ENCODE results near the gene LIN28B.
"Not testable (repeated sequence)": the region's sequence is repeated elsewhere in the genome, so short reads cannot be mapped to it uniquely, and the experiment has no call there.

Gene LIN28B

DNA sequence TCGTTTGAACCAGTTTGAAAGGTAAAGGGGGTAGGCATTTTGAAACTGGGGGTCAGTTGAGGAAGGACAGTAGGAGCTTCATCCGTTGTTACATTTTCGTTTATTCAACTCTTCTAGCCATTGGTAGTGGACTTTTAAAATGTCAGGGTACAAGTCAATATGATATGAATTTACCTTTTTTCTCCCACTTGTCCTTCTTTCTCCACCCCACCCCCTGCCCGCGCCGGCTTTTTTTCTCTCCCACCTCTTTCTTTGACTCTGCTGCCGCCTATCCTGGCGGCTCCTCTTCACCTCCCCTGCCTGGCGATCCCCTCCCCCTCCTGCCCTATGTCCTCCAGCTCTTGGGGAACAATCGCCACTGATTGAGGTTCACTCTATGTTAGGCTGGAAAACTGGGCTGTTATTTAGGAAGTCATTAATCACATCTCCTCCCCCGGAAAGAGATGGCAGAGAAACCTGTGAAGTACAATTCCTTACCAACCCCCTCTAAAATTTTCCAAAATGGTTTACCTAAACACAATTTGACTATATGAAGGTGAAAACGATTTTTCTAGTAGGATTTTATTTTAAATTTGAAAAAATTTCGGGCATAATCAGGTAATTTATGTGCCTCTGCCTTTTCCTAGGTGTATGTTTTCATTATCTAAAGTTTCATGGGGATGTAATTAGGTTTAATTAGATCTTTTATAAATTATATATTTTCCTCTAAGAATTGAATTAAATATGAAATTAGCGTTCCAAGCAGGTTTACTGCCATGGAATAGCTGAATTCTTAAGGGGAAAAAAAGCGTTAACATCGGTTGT lies 778 bp upstream of the LIN28B start:
- DNase-seq (ENCODE audit: low read depth in 2 of 2) = no peak

DNA sequence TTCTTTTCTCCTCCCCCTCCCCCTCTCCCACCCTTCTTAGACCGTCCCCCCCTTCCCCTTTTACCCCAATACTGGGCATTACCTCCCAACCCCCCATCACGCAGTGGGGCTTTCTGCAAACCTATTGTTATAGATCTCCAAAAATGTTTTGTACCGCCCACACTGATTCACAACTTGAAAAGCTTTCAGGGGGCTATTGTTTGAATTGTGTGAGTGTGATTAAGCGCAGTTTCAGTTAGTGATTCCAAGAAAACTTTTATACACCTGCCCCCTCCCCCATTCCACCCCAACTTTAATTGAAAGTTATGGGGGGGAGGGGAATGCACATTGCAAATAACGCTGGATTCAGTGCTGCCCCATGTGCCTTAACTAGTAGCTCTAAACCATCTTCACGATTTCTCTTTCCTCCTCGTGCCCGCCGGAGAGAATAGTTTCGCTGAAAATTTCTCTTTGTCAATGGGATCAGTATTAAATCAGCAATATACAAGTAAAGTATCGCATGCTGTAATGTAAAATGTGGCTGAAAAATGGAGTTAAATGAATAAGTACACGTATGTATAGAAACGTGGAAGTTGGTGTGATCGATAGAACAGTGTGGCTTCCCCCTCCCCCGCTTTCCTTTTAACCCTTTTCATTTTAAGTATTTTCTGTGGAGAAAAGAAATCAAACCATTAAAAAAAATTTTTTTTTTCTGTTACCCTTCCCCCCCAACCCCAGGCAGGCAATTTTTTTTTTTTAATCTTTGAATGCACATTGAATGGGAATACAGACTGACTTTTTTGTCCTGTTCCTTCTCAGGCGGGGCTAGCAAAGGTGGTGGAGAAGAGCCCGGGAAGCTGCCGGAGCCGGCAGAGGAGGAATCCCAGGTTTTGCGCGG lies 632 bp downstream of the LIN28B start:
- no peak for DNase-seq (ENCODE audit: low read depth in 2 of 2)

DNA sequence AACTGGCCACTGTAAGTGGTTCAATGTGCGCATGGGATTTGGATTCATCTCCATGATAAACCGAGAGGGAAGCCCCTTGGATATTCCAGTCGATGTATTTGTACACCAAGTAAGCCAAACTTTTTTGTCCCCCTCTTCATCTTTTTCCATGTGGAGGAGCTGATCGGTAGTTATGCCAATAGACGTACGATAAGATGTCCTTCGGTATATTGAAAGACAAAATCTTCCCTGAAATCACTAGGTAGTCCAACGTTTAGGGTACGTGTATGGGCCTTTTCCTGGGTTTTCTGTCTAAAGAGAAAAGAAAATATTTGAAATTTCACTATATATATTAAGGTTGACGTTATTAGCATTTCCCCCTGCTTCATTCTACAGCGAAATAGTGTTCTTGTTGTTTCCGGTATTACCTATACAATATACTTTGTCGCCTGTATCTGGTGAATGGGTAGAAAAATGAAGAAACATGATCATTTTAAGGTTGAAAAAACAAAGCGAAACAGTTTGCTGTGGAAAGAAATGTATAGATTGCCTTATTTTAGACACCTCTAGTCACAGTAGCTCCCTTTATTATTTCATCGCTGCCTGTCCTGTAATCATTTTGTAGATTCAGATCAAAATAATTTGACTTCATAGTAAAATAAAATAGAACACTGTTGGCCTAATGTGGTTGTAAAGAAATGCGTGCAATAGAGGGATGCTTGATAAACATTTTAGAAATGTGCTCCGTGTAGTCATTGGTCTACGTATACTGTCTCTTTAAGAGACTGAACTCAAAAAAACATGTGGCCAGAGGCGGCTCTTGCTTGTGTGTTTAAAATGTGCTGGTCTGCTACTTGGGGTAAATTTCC lies 1.5 kb downstream of the LIN28B start:
- DNase-seq (ENCODE audit: low read depth in 2 of 2) = no peak

DNA sequence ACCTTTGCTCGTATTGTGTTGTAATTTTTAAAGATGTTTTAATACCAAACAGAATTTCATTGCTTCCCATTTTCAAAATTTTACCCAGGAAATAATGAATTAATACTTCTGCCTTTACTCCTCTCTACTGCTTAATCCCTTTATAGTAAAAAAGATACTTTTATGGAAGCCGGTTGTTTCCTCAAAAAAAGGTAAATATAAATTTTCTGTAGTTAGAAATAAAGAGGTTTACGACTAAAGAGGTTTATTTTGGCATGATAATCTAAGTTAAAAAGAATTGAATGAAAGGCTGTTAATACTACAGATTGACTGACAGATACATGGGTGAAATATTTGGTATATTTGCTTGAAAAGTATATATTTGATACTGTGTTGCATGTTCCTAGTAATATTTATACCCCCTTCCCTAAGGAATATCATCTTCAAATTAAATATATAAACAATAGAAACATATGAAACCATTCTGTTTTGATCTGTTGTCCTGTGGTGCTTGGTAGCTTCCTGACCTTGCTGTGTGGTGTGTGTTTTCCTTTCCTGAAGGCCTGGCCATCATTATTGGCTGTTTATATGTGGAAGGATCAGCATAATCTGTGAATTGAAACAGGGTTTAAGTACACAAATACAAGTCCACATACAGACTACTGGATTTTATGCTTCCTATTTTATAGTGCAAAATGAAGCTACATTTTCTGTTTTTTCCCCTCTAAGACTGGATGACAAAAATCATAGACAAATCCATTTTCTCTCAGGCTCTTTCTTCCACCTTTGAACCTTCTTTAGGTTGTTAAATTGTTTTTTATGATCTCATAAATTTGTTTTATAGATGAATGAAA lies 2.3 kb downstream of the LIN28B start:
- DNase-seq (ENCODE audit: low read depth in 2 of 2) = no peak

DNA sequence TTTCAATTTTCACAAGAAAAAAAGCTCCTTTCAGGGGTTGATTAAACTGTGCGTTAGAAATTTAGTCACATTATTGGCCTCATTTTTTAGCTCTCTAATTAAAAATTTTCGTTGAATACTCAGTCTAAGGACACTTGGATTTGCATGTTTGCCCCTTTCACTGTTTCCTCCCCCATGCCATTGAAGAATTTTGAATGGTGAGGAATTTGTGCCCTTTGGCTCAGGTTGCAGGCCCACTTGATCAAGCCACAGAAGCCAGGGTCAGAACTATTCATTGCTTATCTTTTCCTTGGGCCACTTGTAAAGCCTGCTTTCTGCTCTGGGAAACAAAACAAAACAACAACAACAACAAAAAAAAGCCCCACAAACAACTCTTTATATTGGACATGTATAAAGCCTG lies 12.2 kb downstream of the LIN28B start:
- no peak for DNase-seq (ENCODE audit: low read depth in 2 of 2)

GRCh38 chr6:104969785-104970581 lies 13.1 kb downstream of the LIN28B start:
- no peak for DNase-seq (ENCODE audit: low read depth in 2 of 2)

- no peak for DNase-seq (ENCODE audit: low read depth in 2 of 2)
Observed at GRCh38 chr6:104973404-104973803, 16.5 kb downstream of the LIN28B start.

GRCh38 chr6:104983296-104983695 lies 26.4 kb downstream of the LIN28B start:
- no peak for DNase-seq (ENCODE audit: low read depth in 2 of 2)

GRCh38 chr6:104983776-104984175 lies 26.9 kb downstream of the LIN28B start:
- DNase-seq (ENCODE audit: low read depth in 2 of 2) = no peak

DNA sequence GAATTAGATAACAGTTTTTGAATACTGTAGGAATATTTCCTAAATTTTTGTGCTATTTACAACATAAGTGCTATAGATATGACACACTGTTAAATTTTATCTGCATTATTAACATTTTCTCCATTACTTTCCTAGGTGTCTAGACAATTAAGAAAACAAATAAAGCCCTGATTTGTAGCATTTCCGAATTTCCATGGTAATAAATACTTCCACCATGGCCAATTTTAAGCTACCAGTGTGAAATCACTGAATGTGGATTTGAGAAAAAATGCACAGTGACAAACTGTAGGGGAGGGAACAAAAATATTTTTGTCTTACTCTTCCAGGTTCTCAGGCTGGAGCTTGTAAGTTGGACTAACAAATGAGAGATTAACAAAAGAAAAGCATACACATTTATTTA lies 27.9 kb downstream of the LIN28B start:
- no peak for DNase-seq (ENCODE audit: low read depth in 2 of 2)

- DNase-seq (ENCODE audit: low read depth in 2 of 2) = not testable (repeated sequence)
Observed at GRCh38 chr6:104985875-104986274, 29.0 kb downstream of the LIN28B start.

DNA sequence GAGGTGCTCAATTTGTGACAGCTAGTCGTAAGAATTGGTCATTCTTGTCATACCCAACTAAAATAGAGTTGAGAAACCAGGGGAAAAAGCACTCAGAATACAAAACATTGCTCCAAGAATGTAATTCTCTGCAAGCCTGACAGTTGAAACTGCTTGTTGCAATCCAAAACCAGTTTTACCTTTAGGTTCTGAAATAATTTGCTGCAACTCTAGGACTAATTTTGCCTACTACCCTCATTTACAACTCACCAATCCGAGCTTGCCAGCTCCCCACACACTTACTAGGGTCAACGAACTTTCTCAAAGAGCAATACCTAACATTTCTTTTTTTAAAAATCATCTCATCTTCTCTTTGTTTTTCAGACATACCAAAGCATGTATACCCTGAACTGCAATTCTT lies 29.7 kb downstream of the LIN28B start:
- DNase-seq (ENCODE audit: low read depth in 2 of 2) = no peak

DNA sequence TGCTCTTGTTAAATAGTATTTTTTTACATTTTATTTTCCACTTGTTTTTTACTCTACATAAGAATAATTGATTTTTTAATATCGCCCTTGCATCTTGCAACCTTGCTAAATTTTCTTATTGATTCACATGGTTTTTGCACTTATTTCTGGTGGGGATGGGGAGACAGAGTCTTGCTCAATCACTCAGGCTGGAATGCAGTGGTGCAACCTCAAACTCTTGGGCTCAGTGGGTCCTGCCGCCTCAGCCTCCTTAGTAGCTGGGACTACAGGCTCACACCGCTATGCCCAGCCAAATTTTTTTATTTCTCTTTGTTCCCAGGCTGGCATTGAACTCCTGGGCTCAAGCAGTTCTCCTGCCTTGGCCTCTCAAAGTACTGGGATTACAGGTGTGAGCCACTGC lies 30.3 kb downstream of the LIN28B start:
- no peak for DNase-seq (ENCODE audit: low read depth in 2 of 2)

GRCh38 chr6:104990085-104990484 lies 33.2 kb downstream of the LIN28B start:
- DNase-seq (ENCODE audit: low read depth in 2 of 2) = no peak

DNA sequence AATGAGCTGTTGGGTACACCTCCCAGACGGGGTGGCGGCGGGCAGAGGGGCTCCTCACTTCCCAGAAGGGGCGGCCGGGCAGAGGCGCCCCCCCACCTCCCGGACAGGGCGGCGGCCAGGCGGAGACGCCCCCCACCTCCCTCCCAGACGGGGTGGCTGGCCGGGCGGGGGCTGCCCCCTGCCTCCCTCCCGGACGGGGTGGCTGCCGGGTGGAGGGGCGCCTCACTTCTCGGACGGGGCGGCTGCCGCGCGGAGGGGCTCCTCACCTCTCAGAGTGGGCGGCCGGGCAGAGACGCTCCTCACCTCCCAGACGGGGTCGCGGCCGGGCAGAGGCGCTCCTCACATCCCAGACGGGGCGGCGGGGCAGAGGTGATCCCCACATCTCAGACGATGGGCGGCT lies 34.2 kb downstream of the LIN28B start:
- DNase-seq (ENCODE audit: low read depth in 2 of 2) = not testable (repeated sequence)

DNA sequence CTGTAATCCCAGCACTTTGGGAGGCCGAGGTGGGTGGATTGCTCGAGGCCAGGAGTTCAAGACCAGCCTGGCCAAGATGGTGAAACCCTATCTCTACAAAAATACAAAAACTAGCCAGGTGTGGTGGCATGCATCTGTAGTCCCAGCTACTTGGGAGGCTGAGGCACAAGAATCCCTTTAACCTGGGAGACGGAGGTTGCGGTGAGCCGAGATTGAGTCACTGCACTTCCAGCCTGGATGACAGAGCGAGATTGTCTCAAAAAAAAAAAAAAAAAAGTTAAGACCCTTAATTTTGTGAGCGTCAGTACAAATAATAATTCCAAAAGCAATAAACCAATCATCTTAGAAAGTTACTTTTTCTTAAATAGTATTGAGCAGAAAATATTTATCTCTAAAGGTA lies 36.7 kb downstream of the LIN28B start:
- DNase-seq (ENCODE audit: low read depth in 2 of 2) = not testable (repeated sequence)

GRCh38 chr6:104995989-104996617 lies 39.2 kb downstream of the LIN28B start:
- DNase-seq (ENCODE audit: low read depth in 2 of 2) = no peak

DNA sequence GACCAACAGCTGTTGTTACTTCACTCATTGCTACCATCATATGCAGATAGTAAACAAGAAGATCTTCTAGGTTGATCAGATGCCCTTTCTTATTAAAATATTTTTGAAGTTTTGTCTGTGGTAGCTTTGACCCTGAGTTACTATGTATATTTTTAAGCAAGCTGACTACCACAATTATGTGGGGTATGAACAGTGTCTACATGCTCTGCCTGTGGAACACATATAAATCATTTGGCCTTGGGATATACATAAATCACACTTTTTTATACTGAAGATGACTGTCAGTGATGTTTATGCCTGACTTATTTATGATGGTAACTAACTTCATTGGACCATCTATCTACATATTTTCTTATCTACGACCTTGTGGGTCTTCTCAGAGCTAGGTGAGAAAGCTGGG lies 44.2 kb downstream of the LIN28B start:
- DNase-seq (ENCODE audit: low read depth in 2 of 2) = no peak

DNA sequence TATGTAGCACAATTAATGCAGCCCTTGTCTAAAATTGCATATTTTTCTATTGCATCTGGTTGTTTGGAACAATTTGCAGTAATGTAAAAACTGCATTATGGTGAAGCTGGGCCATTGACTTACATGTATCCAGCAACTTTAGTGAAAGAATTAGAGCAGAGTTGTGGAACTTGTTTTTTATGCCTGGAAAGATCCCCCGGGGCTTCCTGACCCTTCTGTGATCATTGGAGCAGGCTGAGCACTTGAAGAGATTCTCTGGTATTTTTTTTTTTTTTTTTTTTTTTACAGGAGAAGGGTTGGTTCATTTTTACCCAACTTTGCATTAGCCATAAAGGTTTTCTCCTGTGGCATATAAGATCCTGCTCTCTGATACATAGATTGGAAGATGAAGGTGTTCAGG lies 45.0 kb downstream of the LIN28B start:
- no peak for DNase-seq (ENCODE audit: low read depth in 2 of 2)

- DNase-seq (ENCODE audit: low read depth in 2 of 2) = no peak
Observed at GRCh38 chr6:105005451-105005850, 48.5 kb downstream of the LIN28B start.
